Myocyte (in vitro differentiated cells): ENCODE measurements around the gene PHF8. TPM values are rescaled to one million over a fixed set of nuclear protein-coding genes. Genes with fewer than 3 reads are reported as not detected.

Experiments used
- DNase-seq: peaks from one replicate; pipeline ENCODE4 v3.0.0-alpha.2; 2012; ENCODE audit warnings: low read depth
- polyA plus RNA-seq: library from polyadenylated mRNA; unstranded; fragments of >200 nt; gene quantifications from one replicate; pipeline ENCODE4 v1.2.1, GENCODE V29; 2012; ENCODE audit warnings: missing spikeins
- total RNA-seq: library from RNA; depleted of rRNA; stranded (reverse); fragments of >200 nt; gene quantifications from 2 replicates; pipeline ENCODE4 v1.2.3, GENCODE V29; 2014

Gene PHF8
- 10.0 and 10.3 TPM in 2 replicates for total RNA-seq
- 7.3 TPM for polyA plus RNA-seq

DNA sequence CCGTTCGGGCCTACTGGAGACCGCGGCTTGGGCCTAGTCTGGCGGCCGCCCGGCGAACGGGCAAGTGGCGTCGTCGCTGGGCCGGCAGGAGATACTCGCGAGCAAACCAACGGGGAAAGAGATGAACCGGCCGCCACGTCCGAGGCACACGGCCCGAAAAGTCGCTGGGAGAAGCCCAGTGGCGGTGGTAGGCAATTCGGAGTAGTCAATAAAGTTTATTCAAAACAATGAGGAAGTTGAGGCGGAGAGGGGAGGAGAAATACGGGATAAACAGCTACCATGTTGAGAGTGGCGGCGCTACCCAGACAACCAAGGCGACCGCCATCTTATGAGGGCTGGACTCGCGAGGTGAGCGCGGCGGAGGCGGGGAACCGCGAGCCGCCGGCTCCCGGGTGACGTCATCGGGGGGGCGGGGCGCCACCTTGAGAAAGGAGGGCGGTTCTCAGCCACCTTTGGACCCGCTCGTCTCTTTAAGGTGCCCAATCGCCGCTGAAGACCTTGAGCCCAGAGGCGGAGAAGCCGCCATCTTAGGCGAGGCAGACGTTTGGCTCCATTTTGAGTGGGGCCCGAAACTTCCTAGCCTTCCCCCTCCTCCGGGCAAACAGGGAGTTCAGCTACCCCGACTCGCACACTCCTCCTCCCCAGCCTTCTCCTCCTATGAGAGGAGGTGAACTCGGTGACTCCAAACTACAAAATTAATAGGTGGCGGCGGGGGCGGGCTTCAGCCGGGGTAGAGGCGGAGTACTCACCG is at the start of gene PHF8:
PHF8 (minus strand) TSS at position 348 of the 751 bp plus-strand sequence. CDS start 1,745 bp downstream, outside the sequence.
- peak; percentile 90 for DNase-seq

DNA sequence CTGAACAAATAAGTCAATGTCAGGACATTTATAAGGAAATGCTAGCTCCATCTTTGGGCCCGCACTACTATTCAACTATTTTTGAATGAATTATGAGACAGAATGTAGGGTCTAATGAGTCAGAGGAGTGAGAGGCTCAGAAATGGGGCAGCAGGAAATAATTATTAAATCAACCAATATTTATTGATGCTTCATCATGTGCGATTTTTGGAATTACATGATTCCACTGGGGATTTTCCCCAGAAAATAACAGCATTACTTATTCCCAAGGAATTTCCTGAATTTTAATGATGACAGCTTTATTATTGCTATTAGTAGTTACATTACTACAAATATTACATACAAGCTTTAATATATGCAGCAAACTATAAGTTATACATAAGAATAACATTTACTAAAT is 49.3 kb upstream of the PHF8 start:
- DNase-seq = no peak

DNA sequence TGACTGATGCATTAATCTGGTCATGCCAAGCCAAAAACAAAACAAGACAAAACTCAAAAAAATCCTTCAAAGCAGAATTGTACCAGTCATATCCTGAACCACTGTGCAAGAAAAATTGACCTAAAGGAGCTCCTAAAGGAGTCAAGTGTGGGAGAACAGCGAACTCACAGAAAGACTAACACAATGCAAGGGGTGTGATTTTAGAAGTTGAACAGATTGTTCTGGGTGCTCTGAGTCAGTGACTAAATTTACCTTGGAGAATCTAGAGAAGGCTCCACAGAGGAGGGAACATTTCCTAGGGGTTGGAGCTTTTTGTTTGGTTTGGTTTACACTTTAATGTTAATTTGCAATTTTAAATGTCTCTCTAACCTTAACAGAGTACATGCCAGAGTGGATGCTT is 48.9 kb upstream of the PHF8 start:
- peak; percentile 31 for DNase-seq

DNA sequence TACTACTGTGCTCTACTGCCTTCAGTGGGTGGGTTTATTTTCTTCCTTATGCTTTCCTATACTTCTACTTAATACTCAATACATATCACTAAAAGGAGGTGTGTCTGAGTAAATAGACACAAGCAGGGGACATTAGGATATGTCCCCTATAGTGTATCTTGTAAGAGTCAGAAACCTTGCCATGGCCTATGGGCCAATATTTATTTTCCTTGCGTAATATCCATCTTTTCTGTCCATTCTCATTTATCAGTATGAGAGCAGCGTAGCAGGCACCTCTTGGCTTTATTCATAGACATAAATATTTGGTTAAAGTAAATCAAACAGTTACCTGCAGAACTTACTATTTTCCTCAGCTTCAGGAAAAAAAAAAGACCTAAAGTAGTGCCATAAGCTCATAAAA is 46.6 kb upstream of the PHF8 start:
- DNase-seq = no peak

DNA sequence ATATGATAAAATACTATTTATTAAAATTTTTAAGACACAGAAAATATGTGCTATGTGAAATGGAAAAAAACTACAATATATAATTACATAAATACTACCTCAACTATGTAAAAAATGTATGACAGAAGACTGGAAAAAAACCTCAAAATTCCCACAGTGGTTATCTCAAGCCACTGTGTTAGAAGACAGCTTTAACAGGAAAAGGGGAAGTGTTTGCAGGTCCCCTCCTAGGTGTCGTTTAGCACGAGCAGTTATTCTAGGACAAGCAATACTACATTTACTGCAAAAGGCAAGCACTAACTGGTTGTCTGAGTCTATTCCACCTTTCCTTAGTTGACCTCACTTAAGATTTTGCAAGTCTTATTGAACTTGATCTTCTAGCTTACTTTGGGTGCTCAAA is 44.9 kb upstream of the PHF8 start:
- no peak for DNase-seq

DNA sequence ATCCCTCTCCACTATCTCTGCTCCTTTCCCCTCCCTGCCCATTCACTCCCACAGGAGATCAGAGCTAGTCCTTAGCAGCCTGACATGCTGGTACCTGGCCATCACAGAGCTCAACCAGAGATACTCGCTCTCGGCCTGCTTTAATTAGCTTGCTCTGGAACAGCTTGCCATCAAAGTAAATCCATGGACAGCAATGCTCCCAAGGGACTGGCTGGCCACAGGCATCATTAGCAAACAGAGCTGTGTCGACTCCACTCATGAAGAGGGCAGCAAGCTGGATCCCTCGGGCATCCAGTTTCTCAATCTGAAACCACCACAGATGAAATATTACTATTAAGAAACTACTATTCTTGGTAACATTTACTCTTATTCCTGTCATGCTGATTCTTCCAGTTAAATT is 43.4 kb upstream of the PHF8 start:
- DNase-seq = peak; percentile 40

DNA sequence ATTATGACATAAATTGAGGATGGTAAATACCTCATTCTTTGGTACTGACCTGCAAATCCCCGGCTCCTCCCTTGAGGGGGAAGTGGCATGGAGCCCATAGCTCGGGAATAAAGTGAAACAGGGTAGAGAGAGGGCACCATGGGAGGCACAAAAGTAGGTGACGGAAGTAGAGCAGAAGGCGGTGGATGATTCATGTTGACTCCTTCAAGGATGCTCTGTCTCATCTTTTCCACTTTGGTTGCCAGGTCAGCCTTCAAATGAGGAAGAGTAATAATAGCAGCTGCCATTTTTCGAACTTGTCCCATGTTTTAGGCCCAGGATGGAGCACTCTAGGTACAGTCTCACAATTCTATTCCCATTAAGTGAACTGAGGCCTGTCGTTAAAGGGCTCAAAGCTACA is 41.4 kb upstream of the PHF8 start:
- no peak for DNase-seq

DNA sequence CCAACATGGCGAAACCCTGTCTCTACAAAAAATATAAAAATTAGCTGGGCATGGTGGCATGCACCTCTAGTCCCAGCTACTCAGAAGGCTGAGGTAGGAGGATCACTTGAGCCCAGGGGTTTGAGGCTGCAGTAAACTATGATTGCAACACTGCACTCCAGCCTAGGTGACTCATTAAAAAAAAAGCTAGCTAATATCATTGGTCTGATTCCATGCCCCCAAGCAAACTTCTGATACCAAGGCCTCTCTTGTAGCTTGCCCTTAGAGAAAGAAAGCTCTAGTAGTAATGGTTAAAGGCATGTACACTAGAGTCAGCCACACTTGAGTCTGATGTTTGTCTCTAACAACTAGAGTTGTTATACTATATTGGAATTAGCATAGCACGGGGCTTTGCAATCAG is 32.6 kb upstream of the PHF8 start:
- DNase-seq = no peak

DNA sequence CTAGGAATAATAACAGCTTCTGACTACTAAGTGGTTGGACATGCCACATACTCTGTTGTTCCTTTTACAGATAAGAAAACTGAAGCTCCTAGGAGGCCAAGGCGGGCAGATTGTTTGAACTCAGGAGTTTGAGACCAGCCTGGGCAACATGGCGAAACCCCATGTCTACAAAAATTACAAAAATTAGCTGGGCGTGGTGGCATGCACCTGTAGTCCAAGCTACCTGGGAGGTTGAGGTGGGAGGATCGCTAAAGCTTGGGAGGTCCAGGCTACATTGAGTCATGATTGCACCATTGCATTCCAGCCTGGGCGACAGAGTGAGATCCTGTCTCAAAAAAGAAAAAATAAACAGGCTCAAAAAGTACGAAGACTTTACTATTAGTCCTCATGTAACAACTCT is 30.6 kb upstream of the PHF8 start:
- DNase-seq = no peak

DNA sequence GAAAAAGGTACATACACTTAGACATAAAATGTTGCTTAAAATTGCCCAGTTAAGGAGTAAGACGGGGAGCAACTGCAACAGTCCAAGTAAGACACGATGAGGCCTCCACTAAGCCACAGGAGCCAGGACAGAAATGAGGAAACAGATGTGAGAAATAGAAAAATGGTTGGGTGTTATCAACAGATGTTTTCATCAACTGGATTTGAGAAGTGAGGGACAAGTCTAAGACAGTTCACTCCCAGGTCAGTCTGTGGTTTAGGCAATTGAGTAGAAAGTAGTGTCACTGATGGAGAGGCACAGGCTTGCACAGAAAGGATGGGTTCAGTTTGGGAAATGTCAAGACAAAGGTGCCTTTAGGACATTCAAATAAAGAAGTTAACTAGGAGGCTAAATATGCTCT is 23.5 kb upstream of the PHF8 start:
- no peak for DNase-seq

DNA sequence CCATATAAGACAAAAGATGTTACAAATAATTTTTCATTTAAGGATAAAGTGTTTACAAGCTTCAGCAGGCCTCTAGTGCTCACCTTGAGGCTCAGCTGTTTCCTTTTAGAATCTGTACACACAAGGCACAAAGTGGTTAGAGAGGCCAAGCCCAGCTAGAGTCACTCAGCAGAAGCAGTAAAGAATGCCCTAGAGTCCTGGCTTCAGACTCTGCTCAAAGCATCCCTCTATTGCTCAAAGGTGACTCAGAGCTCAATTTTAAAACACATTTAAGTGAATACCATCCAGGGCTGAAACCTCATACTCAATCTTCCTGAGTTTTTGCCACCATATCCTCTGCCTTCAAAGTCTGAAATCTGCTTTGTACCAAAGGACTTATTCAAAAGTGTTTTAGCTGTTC is 22.6 kb upstream of the PHF8 start:
- DNase-seq = peak; percentile 6

DNA sequence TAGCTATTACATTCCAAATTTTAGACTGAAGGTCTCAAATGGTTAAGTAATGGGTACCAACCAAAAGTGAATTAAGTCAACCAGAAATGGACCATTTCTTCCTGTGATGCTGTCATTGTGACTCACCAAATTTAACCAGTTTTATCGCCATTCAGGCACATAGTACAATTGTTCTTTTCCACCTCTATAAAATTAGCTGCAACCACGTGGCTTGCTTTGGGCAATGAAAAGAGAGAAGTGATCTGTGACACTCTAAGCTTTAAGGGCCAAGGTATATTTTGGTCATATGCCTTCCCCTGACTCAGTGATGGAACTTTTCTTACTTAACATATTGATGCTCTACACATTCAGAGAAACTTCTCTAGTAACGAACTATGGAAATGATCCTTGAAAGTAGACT is 20.3 kb upstream of the PHF8 start:
- DNase-seq = no peak

DNA sequence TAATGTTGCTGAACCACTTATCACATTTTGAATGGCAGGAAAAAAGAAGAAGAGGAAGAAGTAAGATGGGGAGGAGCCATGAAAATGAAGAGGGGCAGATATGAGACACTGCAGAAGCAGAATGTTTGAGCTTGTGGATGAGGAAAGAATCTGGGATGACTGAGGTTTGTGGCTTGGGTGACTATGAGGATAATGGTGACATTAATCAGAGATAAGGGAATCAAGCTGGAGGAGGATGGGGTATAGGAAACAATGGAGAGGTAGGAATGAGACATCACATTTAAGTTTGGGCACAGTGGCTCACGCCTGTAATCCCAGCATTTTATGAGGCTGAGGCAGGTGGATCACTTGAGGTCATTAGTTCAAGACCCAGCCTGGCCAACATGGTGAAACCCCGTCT is 19.1 kb upstream of the PHF8 start:
- DNase-seq = peak; percentile 3

DNA sequence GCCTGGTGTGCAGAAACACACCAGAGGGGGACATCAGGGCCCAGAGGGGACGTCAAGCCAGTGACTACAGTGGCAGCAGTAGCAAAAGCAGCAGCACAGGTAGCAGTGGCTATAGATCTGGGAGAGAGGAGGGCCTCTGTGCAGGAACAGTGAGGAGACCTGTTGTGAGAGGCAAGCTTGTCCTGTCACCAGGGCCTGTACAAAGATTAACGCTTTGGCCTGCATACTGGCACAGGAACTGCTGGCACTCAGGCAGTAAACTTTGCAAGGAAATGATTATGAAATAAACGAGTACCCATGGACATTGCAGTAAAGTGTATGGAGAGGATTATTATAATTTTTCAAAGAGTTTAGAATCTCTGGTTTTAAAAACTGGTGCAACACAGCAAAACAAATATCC is 5.5 kb upstream of the PHF8 start:
- DNase-seq = no peak

DNA sequence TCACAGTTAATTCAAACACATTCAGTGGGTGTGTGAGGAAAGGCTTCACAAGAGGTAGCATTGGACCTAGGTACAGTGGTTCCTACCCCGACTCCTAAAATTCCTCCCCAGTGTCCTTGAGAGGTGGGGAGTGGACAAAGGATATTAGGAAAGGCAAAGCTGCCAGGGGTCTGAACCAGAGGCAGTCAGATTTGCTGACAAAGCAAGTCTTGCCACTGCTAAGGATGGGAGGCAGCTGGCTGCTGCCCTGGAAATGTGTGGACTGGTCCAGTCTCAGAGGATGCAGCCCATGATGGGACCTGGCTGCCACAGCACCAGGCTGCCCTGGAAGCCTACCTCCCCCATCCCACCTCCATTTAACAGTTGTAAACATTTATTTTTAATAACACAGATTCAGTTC is 4.1 kb upstream of the PHF8 start:
- DNase-seq = no peak

DNA sequence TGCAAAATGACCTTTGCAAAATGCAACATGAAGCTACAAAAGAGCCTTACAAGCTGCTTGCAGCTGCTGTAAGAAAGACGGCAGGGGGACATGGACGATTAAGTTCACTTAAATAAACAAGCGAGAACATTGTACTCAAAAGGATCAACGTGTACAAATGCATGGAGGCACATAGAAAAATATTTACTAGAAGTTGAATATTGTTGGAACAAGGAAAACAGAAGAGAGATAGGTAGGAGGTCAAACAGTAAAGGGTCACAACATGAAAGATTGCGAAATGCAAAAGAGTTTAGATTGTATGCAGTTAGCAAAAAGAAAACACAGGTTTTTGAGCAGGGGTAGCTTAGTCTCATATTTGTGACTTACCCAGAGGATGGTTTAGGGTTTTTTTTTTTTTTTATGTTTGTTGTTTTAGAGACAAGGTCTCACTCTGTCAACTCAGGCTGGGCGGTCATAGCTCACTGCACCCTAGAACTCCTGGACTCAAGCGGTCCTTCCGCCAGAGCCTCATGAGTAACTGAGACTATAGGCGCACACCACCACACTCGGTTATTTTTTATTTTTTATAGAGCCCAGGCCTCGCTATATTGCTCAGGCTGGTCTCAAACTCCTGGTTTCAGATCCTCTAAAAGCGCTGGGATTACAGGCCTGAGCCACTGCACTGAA is 1.4 kb upstream of the PHF8 start:
- no peak for DNase-seq

DNA sequence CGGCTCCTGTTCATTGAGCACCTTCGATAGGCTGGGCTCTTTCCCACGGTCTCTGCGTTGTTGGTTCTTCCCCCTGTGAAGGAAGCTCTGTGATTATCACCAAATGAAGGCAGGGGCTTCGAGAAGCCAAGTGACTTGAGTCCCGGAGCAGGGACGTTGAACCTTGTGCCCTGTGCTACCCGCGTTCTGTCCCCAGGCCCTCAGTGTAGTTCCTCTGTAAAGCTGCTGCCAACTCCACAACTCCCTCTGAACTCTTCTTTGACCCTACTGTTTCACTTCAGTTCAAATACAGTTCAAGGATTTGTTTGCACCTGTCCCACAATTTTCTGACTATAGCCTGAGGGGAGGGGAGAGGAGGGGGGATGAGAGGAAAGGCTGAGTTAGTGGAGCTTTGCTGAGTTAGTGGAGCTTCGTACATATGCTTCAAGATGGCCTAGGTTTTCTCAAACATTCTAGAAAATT is 635 bp upstream of the PHF8 start:
- DNase-seq = no peak

DNA sequence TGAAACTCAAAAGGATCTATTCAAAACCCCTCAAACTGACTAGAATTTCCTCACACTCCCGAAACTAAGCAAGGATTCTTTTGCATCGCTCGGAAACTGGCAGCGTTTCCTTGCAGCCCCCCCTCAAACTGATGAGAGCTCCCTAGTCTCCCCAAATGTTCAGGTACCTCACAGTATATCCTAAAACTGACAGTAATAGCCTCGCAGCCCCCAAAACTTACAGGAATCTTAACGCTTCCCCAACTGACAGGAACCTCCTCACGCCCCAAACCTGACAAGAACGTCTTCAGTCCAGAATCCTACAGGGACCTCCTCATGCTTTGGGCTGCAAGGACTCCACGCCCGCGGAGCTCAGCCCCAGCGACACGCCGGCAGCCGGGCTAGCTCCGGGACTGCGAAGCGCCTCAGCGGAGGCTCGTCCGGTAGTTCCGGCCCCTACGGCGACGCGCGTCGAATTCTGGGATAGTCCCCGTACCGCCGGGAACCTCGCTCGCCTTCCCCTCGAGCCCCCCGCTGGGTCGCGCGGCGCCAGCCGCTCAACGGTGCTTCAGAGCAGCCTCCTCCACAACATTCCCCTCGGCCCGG is 640 bp downstream of the PHF8 start:
- no peak for DNase-seq

DNA sequence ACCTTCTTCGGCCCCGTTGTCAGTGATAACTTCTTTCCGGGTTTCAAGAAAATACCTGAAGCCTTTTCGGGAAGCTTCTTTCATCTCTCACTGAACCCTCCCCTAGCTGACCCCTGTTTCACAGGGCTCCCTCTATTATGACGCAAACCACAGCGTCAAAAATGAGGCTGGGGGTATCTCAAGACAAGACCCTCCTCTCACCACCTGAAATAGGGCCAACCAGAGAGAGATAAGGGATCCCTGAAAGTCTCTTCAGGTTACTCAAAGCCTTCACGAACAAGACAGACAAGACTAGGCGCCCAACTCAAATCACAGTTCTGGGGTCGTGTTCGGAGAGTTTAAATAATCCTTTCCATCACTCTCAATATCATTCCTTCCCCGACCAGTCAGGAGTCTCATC is 1.2 kb downstream of the PHF8 start:
- DNase-seq = no peak

DNA sequence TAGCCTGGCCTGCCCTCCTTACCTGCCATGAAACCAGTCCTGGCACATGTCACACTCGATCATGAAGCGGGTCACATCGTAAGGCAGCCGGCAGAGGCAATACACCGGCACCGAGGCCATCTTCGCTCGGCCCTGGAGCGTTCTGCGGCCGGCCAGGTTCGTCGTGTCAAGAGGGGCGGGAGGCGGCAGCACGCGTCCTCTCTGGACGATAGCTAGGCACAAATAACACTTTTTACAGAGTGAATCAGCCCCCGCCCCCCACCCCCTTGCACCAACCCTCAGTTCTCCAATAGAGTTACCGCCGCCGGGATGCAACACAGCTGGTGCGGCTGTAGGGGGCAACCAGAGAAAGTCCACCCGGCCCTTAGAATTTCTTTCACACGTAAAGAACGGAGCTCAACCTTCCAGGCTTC is 1.7 kb downstream of the PHF8 start:
- peak; percentile 51 for DNase-seq

DNA sequence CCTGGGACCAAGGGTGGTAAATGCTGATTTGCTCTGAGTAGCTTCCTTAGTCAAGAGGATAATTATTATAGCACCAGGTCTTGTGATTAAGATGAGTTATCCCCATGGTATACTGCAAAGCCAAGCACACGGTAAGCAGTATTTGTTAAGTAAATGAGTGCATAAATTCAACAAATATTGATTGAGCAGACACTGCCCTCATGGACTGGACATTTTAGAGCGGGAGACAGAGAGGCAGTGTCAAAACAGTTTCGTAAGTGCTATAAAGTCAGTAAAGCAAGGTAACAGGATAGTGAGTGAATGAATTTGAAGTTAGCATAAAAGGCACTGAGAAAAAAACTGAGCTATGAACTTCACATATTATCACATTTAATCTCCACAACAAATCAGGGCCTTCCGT is 13.9 kb downstream of the PHF8 start:
- no peak for DNase-seq

DNA sequence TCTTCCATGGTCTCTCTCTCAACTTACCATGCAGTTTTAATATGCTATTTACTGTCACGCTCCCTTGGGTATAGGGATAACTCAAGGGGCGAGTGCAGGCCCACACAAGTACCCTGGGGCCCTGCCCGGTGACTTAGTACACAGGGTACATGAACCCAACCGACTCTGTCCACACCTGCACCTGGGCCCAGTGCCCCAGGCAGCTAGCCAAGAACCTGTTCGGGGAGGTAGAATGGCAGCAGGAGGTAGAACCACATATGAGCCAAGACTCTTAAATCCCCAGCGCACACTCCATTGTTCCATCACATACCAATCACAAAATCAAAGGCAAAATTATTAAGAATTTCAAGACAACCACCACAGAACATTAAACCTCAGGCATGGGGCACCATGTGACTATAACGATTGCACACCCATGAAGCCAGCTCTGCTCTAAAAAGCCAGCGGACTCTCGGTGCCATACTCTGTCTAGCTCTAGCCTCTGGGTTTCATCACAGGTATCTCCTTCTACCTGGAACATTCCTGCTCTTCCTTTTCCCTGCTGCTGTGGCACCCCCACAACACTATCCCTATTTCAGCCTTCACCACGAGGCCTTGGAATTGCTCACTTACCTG is 14.6 kb downstream of the PHF8 start:
- no peak for DNase-seq
